ENCODE results near the gene RCN2. TPM values are rescaled to one million over a fixed set of nuclear protein-coding genes. Genes with fewer than 3 reads are reported as not detected.

RCN2 gene
- total RNA-seq, 6 experiments from 2014 or later, result 88.0 to 98.1 (median 94.5) TPM

DNA sequence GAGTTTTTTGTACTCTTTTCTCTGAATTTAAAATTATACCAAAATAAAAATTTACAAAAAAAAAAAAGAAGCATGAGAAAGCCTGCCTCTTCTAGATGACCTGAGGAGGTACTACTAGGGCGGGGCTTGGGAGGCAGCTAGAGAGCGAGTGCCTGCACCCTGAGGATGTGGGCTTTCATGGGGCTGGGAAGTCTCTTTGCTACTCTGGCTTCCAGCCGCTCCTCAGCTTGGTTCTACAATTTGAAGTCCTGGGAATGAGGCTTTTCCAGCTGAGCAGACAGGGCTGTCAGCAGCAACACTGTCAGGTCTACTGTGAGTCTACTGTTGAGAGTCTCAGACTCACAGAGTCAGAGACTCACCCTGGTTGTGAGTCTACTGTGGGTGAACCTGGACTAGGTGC is 55.2 kb downstream of the RCN2 start:
- Mint-ChIP-seq H3K27me3 (ENCODE audit: insufficient read depth) (peaks cover 32% of the 10 kb centered on the region), H3K4me1 (ENCODE audit: low read depth) (peaks cover 6% of the 10 kb centered on the region; the same call in 1 of the 2 replicates), H3K4me3 (no peak overlapping the region), H3K9me3 (no peaks in the 10 kb centered on the region), H3K27ac (no peak overlapping the region), H3K36me3 (ENCODE audit: low read depth) (no peaks in the 10 kb centered on the region)
- TF ChIP-seq, protein P1, sequence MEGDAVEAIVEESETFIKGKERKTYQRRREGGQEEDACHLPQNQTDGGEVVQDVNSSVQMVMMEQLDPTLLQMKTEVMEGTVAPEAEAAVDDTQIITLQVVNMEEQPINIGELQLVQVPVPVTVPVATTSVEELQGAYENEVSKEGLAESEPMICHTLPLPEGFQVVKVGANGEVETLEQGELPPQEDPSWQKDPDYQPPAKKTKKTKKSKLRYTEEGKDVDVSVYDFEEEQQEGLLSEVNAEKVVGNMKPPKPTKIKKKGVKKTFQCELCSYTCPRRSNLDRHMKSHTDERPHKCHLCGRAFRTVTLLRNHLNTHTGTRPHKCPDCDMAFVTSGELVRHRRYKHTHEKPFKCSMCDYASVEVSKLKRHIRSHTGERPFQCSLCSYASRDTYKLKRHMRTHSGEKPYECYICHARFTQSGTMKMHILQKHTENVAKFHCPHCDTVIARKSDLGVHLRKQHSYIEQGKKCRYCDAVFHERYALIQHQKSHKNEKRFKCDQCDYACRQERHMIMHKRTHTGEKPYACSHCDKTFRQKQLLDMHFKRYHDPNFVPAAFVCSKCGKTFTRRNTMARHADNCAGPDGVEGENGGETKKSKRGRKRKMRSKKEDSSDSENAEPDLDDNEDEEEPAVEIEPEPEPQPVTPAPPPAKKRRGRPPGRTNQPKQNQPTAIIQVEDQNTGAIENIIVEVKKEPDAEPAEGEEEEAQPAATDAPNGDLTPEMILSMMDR (IDR thresholded peaks at IDR 0.05), result no peak
- DNase-seq, result no peak

DNA sequence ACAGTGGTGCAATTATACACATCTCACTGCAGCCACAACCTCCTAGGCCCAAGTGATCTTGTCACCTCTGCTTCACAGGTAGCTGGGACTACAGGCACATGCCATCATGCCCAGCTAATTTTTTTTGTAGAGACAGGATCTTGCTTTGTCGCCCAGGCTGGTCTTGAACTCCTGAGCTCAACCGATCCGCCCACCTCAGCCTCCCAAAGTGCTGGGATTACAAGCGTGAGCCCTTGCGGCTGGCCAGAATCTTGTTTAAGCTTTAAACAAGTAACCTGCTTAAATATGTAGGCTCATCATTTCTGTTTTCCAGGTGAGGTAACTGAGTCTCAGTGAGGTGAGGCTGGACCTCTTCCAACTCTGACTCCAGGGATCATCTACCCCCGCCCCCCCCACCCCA is 55.7 kb downstream of the RCN2 start:
- no peak overlapping the region for H3K4me3 Mint-ChIP-seq

DNA sequence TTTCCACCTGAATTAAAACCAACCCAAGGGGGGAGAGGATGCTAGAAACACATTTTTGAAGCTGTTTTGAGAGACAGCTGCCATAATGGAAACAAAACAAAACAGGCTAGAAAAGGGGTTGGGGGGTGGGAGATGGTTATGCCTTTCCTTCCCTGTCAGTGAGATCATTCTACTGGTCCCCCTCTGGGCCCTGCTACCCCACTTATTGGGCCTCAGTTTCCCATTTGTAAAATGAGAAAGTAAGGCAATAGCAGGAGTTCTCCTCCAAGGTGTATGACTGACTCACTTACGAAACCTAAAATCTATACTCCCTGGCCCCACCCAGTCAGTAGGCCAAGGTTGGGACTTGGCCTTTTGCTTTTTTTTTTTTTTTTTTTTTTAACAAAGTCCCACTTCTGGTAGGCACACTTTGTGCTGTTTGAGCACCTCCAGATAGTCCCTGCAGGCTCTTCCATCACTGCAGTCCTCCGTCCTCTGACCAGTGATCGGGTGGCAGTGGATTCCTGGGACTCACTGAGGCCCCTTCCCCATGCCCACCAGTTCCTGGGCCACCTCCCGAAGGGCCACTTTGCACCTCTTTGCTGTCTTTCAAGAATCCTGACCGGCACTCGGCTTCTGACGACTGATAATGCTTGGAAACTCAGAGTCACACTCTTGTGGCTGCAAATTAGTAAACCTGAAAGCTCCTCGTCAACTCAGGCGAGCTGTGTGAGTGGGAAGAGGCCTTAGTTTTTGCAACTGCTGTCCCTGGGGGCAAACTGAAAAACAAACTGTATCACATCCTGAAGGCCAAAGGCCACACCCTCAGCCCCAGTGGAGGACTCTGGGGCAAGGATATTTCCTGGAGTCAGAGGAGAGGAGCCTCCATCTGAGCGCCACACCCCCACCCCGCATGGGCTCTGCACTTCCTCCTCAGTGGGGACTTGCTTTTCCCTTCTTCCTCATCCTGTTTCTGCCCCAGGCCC is 56.6 kb downstream of the RCN2 start:
- Mint-ChIP-seq H3K4me3 (no peak overlapping the region), H3K36me3 (ENCODE audit: low read depth) (no peaks in the 10 kb centered on the region), H3K9me3 (no peaks in the 10 kb centered on the region), H3K4me1 (ENCODE audit: low read depth) (no peaks in the 10 kb centered on the region), H3K27me3 (ENCODE audit: insufficient read depth) (peaks cover 36% of the 10 kb centered on the region), H3K27ac (no peak overlapping the region)
- TF ChIP-seq, protein P1 (IDR thresholded peaks at IDR 0.05), result no peak
- no peak for DNase-seq

More for the DNA sequence above, 55.7 kb downstream of the RCN2 start:
- no peak for DNase-seq
- Mint-ChIP-seq H3K36me3 (ENCODE audit: low read depth) (no peaks in the 10 kb centered on the region), H3K9me3 (no peaks in the 10 kb centered on the region), H3K27me3 (ENCODE audit: insufficient read depth) (peaks cover 34% of the 10 kb centered on the region), H3K4me1 (ENCODE audit: low read depth) (peaks cover under 1% of the 10 kb centered on the region; the same call in 1 of the 2 replicates), H3K27ac (no peak overlapping the region)
- TF ChIP-seq, protein P1 (IDR thresholded peaks at IDR 0.05), result no peak

DNA sequence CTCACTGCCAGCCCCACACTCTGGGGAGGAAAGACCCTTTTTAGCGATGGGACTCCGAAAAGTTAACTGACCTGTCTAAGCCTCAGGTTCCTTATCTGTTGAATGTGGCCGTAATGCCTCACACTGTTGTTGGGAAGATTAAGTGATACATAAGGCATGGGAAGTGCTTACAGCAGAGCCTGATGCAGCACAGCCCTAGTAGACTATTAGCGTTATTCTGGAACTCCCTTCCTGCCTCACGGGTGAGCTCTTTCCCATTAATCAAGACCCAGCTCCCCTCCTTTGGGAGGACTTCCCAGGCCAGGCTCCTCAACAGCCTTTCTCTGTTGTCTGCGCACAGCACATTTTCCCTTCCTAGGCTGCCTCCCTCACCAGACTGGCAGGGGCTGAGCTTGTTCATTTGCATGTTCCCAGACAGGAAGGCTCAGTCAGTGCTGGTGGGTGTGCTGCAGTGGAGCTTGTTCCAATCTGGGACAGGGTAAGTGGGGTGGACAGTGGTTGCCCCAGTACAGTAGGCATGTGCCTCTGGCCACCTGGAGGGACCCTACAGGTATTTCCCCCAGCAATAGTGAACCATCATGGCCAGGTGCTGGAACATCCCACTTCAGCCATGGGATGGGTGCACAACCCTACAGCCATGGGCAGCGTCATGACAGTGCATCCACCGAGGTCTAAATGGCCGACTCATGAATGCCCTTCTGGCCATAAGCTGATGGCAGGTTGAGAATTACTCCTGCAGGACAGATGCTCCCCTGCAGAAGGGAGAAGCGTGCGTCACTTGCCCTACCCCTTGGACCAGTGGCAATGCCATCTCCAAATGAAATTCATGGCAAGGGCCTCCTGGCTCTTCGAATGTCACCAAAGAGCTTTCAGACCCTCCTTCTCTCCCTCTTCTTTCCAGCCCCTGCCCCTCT is 57.6 kb downstream of the RCN2 start:
- Mint-ChIP-seq H3K9me3 (no peaks in the 10 kb centered on the region), H3K4me3 (no peak overlapping the region), H3K27ac (no peak overlapping the region), H3K27me3 (ENCODE audit: insufficient read depth) (peaks cover 33% of the 10 kb centered on the region), H3K36me3 (ENCODE audit: low read depth) (no peaks in the 10 kb centered on the region), H3K4me1 (ENCODE audit: low read depth) (no peaks in the 10 kb centered on the region)
- DNase-seq, result no peak
- TF ChIP-seq, protein P1 (IDR thresholded peaks at IDR 0.05), result no peak

DNA sequence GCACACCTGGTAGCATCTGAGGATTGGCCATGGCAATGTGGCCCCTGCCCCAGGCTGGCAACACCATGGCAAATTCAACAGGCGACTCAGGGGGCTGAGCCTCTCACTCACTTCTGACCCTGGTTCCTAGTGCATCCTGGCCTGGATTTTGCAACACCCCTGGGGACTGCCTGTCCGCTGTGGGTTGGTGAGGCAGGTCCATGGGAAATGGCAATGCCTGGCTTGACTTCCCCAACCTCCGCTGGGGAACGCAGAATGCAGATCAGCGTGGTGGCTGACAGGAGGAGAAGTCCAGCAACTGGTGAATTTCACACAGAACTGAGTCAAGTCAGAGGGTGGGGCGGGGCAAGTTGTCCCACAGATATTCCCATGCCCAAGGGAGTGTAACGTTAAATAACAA is 59.5 kb downstream of the RCN2 start:
- TF ChIP-seq, protein P1 (IDR thresholded peaks at IDR 0.05), result no peak
- Mint-ChIP-seq H3K4me3 (no peak overlapping the region), H3K27ac (no peak overlapping the region), H3K27me3 (ENCODE audit: insufficient read depth) (peaks cover 33% of the 10 kb centered on the region), H3K4me1 (ENCODE audit: low read depth) (no peaks in the 10 kb centered on the region), H3K9me3 (no peaks in the 10 kb centered on the region), H3K36me3 (ENCODE audit: low read depth) (no peaks in the 10 kb centered on the region)
- DNase-seq, result no peak
